Suppressor macrophage (primary cell): ENCODE measurements around the gene APOBEC3A.

Experiments
- DNase-seq, 4 experiments: peaks; one replicate each; pipeline ENCODE4 v3.0.0-alpha.2; 2020 to 2022
- total RNA-seq, 17 experiments: gene quantifications; one replicate each; lab custom pipeline; 2026; ENCODE audit warnings: mixed read lengths in 6 of 17, inconsistent platforms in 3 of 17; lab: John Stamatoyannopoulos, UW

The APOBEC3A gene
- total RNA-seq, result 0 to 77.2 (median 1.0) reads per million in 17 experiments

GRCh38 chr22:38957046-38957770 is at the start of gene APOBEC3A:
Gene APOBEC3A, plus strand, starts transcription at chr22:38957609. Its CDS starts 83 bp downstream, at chr22:38957692.
- DNase-seq, result peak; percentile 72 to 82 (median 80)

- peak in 1 of 4 experiments; percentile 24 for DNase-seq
Observed at GRCh38 chr22:38907767-38908166, 49.6 kb upstream of the APOBEC3A start.

GRCh38 chr22:38911434-38911833 is 46.0 kb upstream of the APOBEC3A start:
- no peak for DNase-seq

GRCh38 chr22:38919631-38920190 is 37.7 kb upstream of the APOBEC3A start:
- no peak for DNase-seq

GRCh38 chr22:38921120-38921519 is 36.3 kb upstream of the APOBEC3A start:
- DNase-seq, result no peak

GRCh38 chr22:38921806-38922205 is 35.6 kb upstream of the APOBEC3A start:
- no peak for DNase-seq

GRCh38 chr22:38923463-38924346 is 33.7 kb upstream of the APOBEC3A start:
- no peak for DNase-seq

GRCh38 chr22:38924347-38924952 is 33.0 kb upstream of the APOBEC3A start:
- DNase-seq, result no peak

GRCh38 chr22:38925571-38926041 is 31.8 kb upstream of the APOBEC3A start:
- no peak for DNase-seq

- peak; percentile 80 to 91 (median 86) for DNase-seq
Observed at GRCh38 chr22:38927033-38927781, 30.2 kb upstream of the APOBEC3A start.

GRCh38 chr22:38930512-38930911 is 26.9 kb upstream of the APOBEC3A start:
- no peak for DNase-seq

GRCh38 chr22:38935023-38935422 is 22.4 kb upstream of the APOBEC3A start:
- DNase-seq, result no peak

- DNase-seq, result no peak
Observed at GRCh38 chr22:38935616-38936015, 21.8 kb upstream of the APOBEC3A start.

GRCh38 chr22:38936562-38936961 is 20.8 kb upstream of the APOBEC3A start:
- DNase-seq, result no peak

GRCh38 chr22:38937036-38937435 is 20.4 kb upstream of the APOBEC3A start:
- no peak for DNase-seq

GRCh38 chr22:38937541-38937940 is 19.9 kb upstream of the APOBEC3A start:
- no peak for DNase-seq

GRCh38 chr22:38938221-38938620 is 19.2 kb upstream of the APOBEC3A start:
- no peak for DNase-seq

- no peak for DNase-seq
Observed at GRCh38 chr22:38938925-38939324, 18.5 kb upstream of the APOBEC3A start.

GRCh38 chr22:38940811-38941384 is 16.5 kb upstream of the APOBEC3A start:
- DNase-seq, result peak in 1 of 4 experiments; percentile 19

- peak; percentile 93 to 98 (median 95) for DNase-seq
Observed at GRCh38 chr22:38941488-38941987, 15.9 kb upstream of the APOBEC3A start.

GRCh38 chr22:38942702-38943101 is 14.7 kb upstream of the APOBEC3A start:
- DNase-seq, result no peak
